GM23338 (cell line): ENCODE measurements around the gene TMEM209. TPM values are rescaled to one million over a fixed set of nuclear protein-coding genes. Genes with fewer than 3 reads are reported as not detected.

Source experiments
- ATAC-seq: fragments of 200-7000 bp; cut with Tn5 transposase; 3 replicates; pipeline ENCODE4 v1.9.1; 2020
- DNase-seq: peaks from one replicate; pipeline ENCODE4 v3.0.0-alpha.2; 2015; ENCODE audit warnings: low spot score
- H2AFZ ChIP-seq: fragments of 200-600 bp; sonication (generic); 2 replicates; pipeline ENCODE4 v1.8.0; 2016; ENCODE audit warnings: antibody characterized with exemption, mild to moderate bottlenecking, moderate library complexity
- H3F3A ChIP-seq: fragments of 200-600 bp; sonication (generic); replicated peaks from 2 replicates; pipeline ENCODE4 v1.8.0; 2017; ENCODE audit warnings: antibody characterized with exemption, mixed run types, low read depth
- H3K27ac ChIP-seq: fragments of 200-600 bp; sonication (generic); 2 replicates; pipeline ENCODE4 v1.6.1; 2016; ENCODE audit warnings: low read depth
- H3K27me3 ChIP-seq: fragments of 200-600 bp; sonication (generic); 2 replicates; pipeline ENCODE4 v1.8.0; 2016; ENCODE audit warnings: mild to moderate bottlenecking, mixed run types, moderate library complexity; ENCODE audit not compliant: insufficient read depth
- H3K36me3 ChIP-seq: fragments of 200-600 bp; sonication (generic); 2 replicates; pipeline ENCODE4 v1.8.0; 2016; ENCODE audit warnings: mild to moderate bottlenecking; ENCODE audit not compliant: insufficient read depth
- H3K4me1 ChIP-seq: fragments of 200-600 bp; sonication (generic); 2 replicates; pipeline ENCODE4 v1.8.0; 2016; ENCODE audit warnings: mild to moderate bottlenecking, moderate library complexity; ENCODE audit not compliant: insufficient read depth
- H3K4me2 ChIP-seq: fragments of 200-600 bp; sonication (generic); 2 replicates; pipeline ENCODE4 v1.7.1; 2017; ENCODE audit warnings: mixed run types
- H3K4me3 ChIP-seq: fragments of 200-600 bp; sonication (generic); 2 replicates; pipeline ENCODE4 v1.6.1; 2016; ENCODE audit warnings: mixed run types
- H3K79me2 ChIP-seq: fragments of 200-600 bp; sonication (generic); replicated peaks from 2 replicates; pipeline ENCODE4 v1.8.0; 2017; ENCODE audit warnings: mild to moderate bottlenecking; ENCODE audit not compliant: insufficient read depth
- H3K9me2 ChIP-seq: fragments of 200-600 bp; sonication (generic); 2 replicates; pipeline ENCODE4 v1.8.0; 2017; ENCODE audit not compliant: insufficient read depth
- H4K20me1 ChIP-seq: fragments of 200-600 bp; sonication (generic); replicated peaks from 2 replicates; pipeline ENCODE4 v1.8.0; 2017; ENCODE audit warnings: mild to moderate bottlenecking; ENCODE audit not compliant: insufficient read depth
- H3K27ac Mint-ChIP-seq: 2 replicates; pipeline ENCODE4 v1.8.0; 2020; ENCODE audit warnings: inconsistent platforms, mild to moderate bottlenecking, moderate library complexity, mixed read lengths
- H3K27me3 Mint-ChIP-seq: 3 replicates; pipeline ENCODE4 v1.8.0; 2022; ENCODE audit warnings: low read depth, mild to moderate bottlenecking, moderate library complexity, mixed read lengths, inconsistent platforms; ENCODE audit not compliant: insufficient read depth, poor library complexity
- H3K36me3 Mint-ChIP-seq: 3 replicates; pipeline ENCODE4 v1.8.0; 2021; ENCODE audit warnings: low read depth, mild to moderate bottlenecking, inconsistent platforms, moderate library complexity, mixed read lengths
- H3K4me1 Mint-ChIP-seq: 3 replicates; pipeline ENCODE4 v1.8.0; 2020; ENCODE audit warnings: mild to moderate bottlenecking, inconsistent platforms, mixed read lengths
- H3K4me3 Mint-ChIP-seq: 3 replicates; pipeline ENCODE4 v1.8.0; 2021; ENCODE audit warnings: moderate library complexity, mild to moderate bottlenecking, inconsistent platforms, mixed read lengths
- H3K9me3 Mint-ChIP-seq: 3 replicates; pipeline ENCODE4 v1.8.0; 2020; ENCODE audit warnings: moderate library complexity, mild to moderate bottlenecking, inconsistent platforms, mixed read lengths
- EZH2 ChIP-seq: fragments of 200-600 bp; sonication (generic); IDR thresholded peaks from one replicate; pipeline ENCODE4 v1.8.0; 2017; ENCODE audit warnings: antibody characterized with exemption, mild to moderate bottlenecking, low read depth; ENCODE audit not compliant: unreplicated experiment
- EZH2phosphoT487 ChIP-seq: fragments of 200-600 bp; sonication (generic); IDR thresholded peaks from one replicate; pipeline ENCODE4 v1.8.1; 2018; ENCODE audit warnings: antibody characterized with exemption; ENCODE audit not compliant: unreplicated experiment
- POLR2AphosphoS5 ChIP-seq: IDR thresholded peaks from 2 replicates; pipeline ENCODE4 v1.6.1; 2016; ENCODE audit warnings: antibody characterized with exemption, low read depth
- STAT1 ChIP-seq: IDR thresholded peaks from one replicate; pipeline ENCODE4 v1.6.1; 2016; ENCODE audit warnings: antibody characterized with exemption; ENCODE audit not compliant: unreplicated experiment
- polyA plus RNA-seq: library from polyadenylated mRNA; unstranded; fragments of >200 nt; fragmentation: Nextera tagmentation; extraction: Ambion mirVana; gene quantifications from 2 replicates; pipeline ENCODE4 v1.2.1, GENCODE V29; 2016
- total RNA-seq: library from RNA; depleted of rRNA; stranded (reverse); fragments of >200 nt; shearing (Covaris generic); gene quantifications from 2 replicates; pipeline ENCODE4 v1.2.3, GENCODE V29; 2014
- TF ChIP-seq, protein P1 (sequence below), 2 experiments: fragments of 200-600 bp in 1 of 2; sonication (generic) in 1 of 2; conservative IDR thresholded peaks; 2 replicates each; pipeline versions ENCODE4 v1.5.1 to v1.6.1; 2016 to 2017; ENCODE audit warnings: antibody characterized with exemption in 2 of 2, low read depth in 2 of 2, mild to moderate bottlenecking in 2 of 2, moderate library complexity in 1 of 2
- TF ChIP-seq, protein P2 (sequence below): fragments of 250-450 bp; sonication (Bioruptor Pico); IDR thresholded peaks from 2 replicates; pipeline ENCODE4 v1.5.0; 2020; ENCODE audit warnings: mild to moderate bottlenecking, moderate library complexity

Gene TMEM209
- total and polyA plus RNA-seq, 2 experiments from 2014 or later, result 18.6 to 26.2 TPM

DNA sequence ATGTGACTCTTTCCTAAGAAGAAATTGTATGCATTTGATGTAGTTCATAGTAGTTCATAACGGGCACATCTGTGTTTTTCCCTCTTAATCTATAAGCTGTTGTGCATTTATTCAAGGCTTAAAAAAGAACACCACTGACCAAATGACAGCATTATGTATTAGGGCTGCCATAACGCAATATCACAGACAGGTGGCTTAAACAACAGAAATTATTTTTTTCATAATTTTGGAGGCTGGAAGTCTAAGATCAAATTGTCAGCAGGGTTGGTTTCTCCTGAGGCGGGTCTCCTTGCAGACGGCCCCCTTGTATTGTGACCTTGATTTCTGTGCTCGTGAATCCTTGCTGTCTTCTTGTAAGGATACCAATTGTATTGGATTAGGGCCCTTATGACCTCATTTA is 1.8 kb upstream of the TMEM209 start:
- Histone ChIP-seq H3K4me3 (no peak overlapping the region), H3K4me1 (no peaks in the 10 kb centered on the region), H3F3A (no peaks in the 10 kb centered on the region), H3K36me3 (peaks cover 10% of the 10 kb centered on the region; the same call in 1 of the 2 replicates), H2AFZ (no peak overlapping the region), H4K20me1 (no peaks in the 10 kb centered on the region), H3K4me2 (no peak overlapping the region), H3K9me2 (no peaks in the 10 kb centered on the region), H3K27ac (no peak overlapping the region), H3K79me2 (no peaks in the 10 kb centered on the region), H3K27me3 (no peaks in the 10 kb centered on the region)
- Mint-ChIP-seq H3K9me3 (no peaks in the 10 kb centered on the region), H3K27me3 (peaks cover 3% of the 10 kb centered on the region), H3K4me3 (no peak overlapping the region), H3K36me3 (peaks cover 16% of the 10 kb centered on the region), H3K4me1 (no peaks in the 10 kb centered on the region; the same call in 2 of the 3 replicates), H3K27ac (no peak overlapping the region)
- ATAC-seq (no peak), DNase-seq (no peak)
- TF ChIP-seq EZH2phosphoT487 (no peak), STAT1 (no peak), EZH2 (no peak)
- TF ChIP-seq, protein P1, sequence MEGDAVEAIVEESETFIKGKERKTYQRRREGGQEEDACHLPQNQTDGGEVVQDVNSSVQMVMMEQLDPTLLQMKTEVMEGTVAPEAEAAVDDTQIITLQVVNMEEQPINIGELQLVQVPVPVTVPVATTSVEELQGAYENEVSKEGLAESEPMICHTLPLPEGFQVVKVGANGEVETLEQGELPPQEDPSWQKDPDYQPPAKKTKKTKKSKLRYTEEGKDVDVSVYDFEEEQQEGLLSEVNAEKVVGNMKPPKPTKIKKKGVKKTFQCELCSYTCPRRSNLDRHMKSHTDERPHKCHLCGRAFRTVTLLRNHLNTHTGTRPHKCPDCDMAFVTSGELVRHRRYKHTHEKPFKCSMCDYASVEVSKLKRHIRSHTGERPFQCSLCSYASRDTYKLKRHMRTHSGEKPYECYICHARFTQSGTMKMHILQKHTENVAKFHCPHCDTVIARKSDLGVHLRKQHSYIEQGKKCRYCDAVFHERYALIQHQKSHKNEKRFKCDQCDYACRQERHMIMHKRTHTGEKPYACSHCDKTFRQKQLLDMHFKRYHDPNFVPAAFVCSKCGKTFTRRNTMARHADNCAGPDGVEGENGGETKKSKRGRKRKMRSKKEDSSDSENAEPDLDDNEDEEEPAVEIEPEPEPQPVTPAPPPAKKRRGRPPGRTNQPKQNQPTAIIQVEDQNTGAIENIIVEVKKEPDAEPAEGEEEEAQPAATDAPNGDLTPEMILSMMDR (conservative IDR thresholded peaks at IDR 0.05; ENCODE audit: low read depth in 2 of 2), result 0 out of 4 replicates have a peak, but pooled peaks of 1 of the 2 experiments have one; percentile 12

DNA sequence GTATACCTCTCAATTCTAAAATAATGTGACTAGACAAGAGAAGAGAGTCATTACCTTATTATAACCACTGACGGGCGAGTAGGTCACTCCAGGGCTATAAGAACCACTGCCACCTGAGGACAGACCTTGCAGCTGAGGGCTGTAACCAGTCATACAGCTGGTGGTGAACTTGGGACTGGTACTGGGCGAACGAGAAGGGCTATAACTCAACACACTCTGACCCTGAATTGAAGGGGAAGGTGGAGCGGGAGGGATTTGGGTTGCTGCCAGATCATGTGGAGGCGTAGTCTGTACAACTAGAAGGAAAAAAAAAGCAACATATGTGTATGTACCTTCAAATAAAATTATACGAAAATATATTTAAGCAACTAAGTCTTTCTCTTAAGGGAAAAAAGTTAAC is 3.4 kb downstream of the TMEM209 start:
- Histone ChIP-seq H3K27ac (no peak overlapping the region), H3K4me2 (no peak overlapping the region), H2AFZ (no peak overlapping the region), H3K9me2 (no peaks in the 10 kb centered on the region), H3K79me2 (no peaks in the 10 kb centered on the region), H3K4me1 (no peaks in the 10 kb centered on the region), H4K20me1 (no peaks in the 10 kb centered on the region), H3K4me3 (no peak overlapping the region), H3F3A (no peaks in the 10 kb centered on the region), H3K27me3 (no peaks in the 10 kb centered on the region), H3K36me3 (peaks cover 28% of the 10 kb centered on the region; the same call in 1 of the 2 replicates)
- no peaks in the 10 kb centered on the region for H3K9me3 Mint-ChIP-seq
- H3K27me3 Mint-ChIP-seq, result peaks cover 6% of the 10 kb centered on the region
- no peak overlapping the region for H3K4me3 Mint-ChIP-seq
- H3K27ac Mint-ChIP-seq, result no peak overlapping the region
- peaks cover 62% of the 10 kb centered on the region for H3K36me3 Mint-ChIP-seq
- DNase-seq (no peak), ATAC-seq (no peak)
- no peaks in the 10 kb centered on the region; the same call in 2 of the 3 replicates for H3K4me1 Mint-ChIP-seq
- TF ChIP-seq, protein P1 (conservative IDR thresholded peaks at IDR 0.05; ENCODE audit: low read depth in 2 of 2), result no peak

DNA sequence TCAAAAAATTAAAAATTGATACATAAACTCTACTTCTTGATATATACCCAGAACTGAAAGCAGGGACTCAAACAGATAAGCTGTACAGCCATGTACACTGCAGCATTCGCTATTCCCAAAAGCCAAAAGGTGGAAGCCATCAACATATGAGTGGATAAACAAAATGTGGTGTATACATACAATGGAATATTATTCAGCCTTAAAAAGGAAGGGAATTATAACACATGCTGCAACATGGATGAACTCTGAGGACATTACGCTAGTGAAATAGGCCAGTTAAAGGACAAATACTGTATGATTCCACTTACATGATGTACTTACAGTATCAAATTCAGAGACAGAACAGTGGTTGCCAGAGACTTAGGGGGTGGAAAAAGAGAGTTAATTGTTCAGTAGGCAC is 8.1 kb downstream of the TMEM209 start:
- Histone ChIP-seq H3K27me3 (no peaks in the 10 kb centered on the region), H3F3A (no peaks in the 10 kb centered on the region), H4K20me1 (no peaks in the 10 kb centered on the region), H3K36me3 (peaks cover 18% of the 10 kb centered on the region), H3K4me3 (no peak overlapping the region), H3K79me2 (no peaks in the 10 kb centered on the region), H3K4me1 (no peaks in the 10 kb centered on the region), H3K27ac (no peak overlapping the region), H3K4me2 (no peak overlapping the region), H2AFZ (no peak overlapping the region), H3K9me2 (no peaks in the 10 kb centered on the region)
- no peak for ATAC-seq
- H3K4me3 Mint-ChIP-seq, result no peak overlapping the region
- H3K4me1 Mint-ChIP-seq, result no peaks in the 10 kb centered on the region
- no peak overlapping the region for H3K27ac Mint-ChIP-seq
- no peaks in the 10 kb centered on the region for H3K9me3 Mint-ChIP-seq
- peaks cover 58% of the 10 kb centered on the region for H3K36me3 Mint-ChIP-seq
- H3K27me3 Mint-ChIP-seq, result peaks cover 4% of the 10 kb centered on the region
- no peak for DNase-seq
- no peak for TF ChIP-seq POLR2AphosphoS5
- TF ChIP-seq, protein P2, sequence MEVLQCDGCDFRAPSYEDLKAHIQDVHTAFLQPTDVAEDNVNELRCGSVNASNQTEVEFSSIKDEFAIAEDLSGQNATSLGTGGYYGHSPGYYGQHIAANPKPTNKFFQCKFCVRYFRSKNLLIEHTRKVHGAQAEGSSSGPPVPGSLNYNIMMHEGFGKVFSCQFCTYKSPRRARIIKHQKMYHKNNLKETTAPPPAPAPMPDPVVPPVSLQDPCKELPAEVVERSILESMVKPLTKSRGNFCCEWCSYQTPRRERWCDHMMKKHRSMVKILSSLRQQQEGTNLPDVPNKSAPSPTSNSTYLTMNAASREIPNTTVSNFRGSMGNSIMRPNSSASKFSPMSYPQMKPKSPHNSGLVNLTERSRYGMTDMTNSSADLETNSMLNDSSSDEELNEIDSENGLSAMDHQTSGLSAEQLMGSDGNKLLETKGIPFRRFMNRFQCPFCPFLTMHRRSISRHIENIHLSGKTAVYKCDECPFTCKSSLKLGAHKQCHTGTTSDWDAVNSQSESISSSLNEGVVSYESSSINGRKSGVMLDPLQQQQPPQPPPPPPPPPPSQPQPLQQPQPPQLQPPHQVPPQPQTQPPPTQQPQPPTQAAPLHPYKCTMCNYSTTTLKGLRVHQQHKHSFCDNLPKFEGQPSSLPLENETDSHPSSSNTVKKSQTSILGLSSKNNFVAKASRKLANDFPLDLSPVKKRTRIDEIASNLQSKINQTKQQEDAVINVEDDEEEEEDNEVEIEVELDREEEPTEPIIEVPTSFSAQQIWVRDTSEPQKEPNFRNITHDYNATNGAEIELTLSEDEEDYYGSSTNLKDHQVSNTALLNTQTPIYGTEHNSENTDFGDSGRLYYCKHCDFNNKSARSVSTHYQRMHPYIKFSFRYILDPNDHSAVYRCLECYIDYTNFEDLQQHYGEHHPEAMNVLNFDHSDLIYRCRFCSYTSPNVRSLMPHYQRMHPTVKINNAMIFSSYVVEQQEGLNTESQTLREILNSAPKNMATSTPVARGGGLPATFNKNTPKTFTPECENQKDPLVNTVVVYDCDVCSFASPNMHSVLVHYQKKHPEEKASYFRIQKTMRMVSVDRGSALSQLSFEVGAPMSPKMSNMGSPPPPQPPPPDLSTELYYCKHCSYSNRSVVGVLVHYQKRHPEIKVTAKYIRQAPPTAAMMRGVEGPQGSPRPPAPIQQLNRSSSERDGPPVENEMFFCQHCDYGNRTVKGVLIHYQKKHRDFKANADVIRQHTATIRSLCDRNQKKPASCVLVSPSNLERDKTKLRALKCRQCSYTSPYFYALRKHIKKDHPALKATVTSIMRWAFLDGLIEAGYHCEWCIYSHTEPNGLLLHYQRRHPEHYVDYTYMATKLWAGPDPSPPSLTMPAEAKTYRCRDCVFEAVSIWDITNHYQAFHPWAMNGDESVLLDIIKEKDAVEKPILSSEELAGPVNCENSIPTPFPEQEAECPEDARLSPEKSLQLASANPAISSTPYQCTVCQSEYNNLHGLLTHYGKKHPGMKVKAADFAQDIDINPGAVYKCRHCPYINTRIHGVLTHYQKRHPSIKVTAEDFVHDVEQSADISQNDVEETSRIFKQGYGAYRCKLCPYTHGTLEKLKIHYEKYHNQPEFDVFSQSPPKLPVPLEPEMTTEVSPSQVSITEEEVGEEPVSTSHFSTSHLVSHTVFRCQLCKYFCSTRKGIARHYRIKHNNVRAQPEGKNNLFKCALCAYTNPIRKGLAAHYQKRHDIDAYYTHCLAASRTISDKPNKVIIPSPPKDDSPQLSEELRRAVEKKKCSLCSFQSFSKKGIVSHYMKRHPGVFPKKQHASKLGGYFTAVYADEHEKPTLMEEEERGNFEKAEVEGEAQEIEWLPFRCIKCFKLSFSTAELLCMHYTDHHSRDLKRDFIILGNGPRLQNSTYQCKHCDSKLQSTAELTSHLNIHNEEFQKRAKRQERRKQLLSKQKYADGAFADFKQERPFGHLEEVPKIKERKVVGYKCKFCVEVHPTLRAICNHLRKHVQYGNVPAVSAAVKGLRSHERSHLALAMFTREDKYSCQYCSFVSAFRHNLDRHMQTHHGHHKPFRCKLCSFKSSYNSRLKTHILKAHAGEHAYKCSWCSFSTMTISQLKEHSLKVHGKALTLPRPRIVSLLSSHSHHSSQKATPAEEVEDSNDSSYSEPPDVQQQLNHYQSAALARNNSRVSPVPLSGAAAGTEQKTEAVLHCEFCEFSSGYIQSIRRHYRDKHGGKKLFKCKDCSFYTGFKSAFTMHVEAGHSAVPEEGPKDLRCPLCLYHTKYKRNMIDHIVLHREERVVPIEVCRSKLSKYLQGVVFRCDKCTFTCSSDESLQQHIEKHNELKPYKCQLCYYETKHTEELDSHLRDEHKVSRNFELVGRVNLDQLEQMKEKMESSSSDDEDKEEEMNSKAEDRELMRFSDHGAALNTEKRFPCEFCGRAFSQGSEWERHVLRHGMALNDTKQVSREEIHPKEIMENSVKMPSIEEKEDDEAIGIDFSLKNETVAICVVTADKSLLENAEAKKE (CRISPR knock-in tag), result no peak
